ENCODE results near the gene C5orf47.

The C5orf47 gene, protein sequence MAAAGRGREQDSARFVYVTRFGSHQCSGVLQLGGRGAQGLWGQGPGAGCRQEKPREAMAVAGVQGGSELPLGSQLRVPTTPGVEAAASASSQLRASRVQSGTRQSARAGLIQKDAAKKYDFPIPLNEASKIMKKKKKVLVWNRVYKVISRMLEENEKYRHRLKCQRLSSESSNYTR

DNA sequence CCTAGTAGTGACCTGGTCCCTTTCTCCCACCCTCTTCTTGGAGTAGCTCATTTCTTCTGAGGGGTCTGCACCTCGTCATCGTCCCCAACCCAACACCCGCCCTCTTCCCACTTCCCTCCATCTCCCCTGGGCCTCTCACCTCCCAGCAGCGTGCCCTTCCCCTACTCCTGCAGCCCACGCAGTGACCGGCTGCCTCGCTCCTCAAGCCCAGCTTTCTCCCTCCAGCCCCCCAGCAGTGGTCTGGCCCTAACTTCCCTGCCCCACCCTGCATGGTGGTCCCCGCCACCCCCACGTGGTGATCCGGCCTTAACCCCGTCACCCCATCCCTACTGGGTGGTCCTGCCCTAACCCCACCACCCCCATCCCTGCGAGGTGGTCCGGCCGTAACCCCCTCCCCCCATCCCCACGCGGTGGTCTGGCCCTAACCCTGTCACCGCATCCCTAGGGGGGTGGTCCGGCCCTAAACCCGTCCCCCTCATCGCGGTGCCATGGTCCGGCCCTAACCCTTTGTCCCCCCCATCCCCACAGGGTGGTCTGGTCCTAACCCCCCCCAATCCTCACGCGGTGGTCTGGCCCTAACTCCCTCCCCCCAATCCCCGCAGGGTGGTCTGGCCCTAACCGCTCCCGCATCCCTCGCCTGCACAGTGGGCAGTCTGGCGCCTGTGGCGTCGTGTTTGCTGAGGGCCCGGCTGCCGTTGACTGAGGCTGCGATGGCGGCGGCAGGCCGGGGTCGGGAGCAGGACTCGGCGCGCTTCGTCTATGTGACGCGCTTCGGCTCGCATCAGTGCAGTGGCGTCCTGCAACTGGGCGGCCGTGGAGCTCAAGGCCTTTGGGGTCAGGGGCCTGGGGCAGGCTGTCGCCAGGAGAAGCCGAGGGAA, at the start of gene C5orf47:
Gene C5orf47 (plus strand): TSS at position 617 of the 878 bp plus-strand sequence. CDS start 94 bp downstream, at position 711.
- TF ChIP-seq, protein P1, sequence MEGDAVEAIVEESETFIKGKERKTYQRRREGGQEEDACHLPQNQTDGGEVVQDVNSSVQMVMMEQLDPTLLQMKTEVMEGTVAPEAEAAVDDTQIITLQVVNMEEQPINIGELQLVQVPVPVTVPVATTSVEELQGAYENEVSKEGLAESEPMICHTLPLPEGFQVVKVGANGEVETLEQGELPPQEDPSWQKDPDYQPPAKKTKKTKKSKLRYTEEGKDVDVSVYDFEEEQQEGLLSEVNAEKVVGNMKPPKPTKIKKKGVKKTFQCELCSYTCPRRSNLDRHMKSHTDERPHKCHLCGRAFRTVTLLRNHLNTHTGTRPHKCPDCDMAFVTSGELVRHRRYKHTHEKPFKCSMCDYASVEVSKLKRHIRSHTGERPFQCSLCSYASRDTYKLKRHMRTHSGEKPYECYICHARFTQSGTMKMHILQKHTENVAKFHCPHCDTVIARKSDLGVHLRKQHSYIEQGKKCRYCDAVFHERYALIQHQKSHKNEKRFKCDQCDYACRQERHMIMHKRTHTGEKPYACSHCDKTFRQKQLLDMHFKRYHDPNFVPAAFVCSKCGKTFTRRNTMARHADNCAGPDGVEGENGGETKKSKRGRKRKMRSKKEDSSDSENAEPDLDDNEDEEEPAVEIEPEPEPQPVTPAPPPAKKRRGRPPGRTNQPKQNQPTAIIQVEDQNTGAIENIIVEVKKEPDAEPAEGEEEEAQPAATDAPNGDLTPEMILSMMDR (IDR thresholded peaks at IDR 0.05; ENCODE audit: extremely low read depth, missing control alignments), result no peak
- no peak for DNase-seq (ENCODE audit: low spot score)

DNA sequence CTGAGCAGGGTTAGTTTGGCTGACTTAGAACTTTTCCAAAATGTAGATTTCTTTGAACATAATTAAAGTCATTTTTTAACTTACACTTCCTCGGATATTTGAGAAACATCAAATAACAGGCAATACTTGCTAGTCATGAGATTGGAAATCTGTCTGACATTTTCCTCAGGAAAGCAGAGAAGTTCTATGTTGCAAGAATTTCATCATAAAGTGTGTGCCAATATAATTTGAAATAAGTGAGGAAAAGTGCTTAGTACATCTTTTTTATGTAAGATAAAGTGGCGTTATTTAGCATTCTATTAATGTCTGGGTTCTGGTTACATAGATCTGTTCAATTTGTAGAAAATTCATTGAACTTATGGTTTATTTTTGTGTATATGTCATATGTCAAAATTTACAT, 48.7 kb upstream of the C5orf47 start:
- no peak for DNase-seq (ENCODE audit: low spot score)
- TF ChIP-seq, protein P1 (IDR thresholded peaks at IDR 0.05; ENCODE audit: extremely low read depth, missing control alignments), result no peak

DNA sequence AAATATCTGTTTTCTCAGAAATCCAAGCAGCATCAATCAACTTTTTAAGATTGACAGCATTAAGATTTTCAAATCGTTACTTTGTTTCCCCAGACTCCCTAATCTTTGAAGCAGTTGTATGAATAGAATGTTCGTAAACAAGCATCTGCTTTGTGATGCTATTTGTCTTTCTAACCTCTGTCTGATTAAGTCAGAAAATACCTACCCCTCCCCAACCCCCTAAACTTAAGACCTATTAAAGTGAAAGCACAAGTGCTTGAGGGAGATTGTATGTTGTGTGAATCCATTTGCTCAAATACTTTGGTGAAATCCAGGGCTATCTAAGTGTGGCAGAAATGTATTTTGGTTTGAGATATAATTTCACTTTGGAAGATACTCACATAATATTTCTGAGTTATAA, 47.9 kb upstream of the C5orf47 start:
- DNase-seq (ENCODE audit: low spot score), result no peak
- TF ChIP-seq, protein P1 (IDR thresholded peaks at IDR 0.05; ENCODE audit: extremely low read depth, missing control alignments), result no peak

- TF ChIP-seq, protein P1 (IDR thresholded peaks at IDR 0.05; ENCODE audit: extremely low read depth, missing control alignments), result no peak
- no peak for DNase-seq (ENCODE audit: low spot score)
Measured at GRCh38 chr5:173941758-173942401, 47.1 kb upstream of the C5orf47 start.

GRCh38 chr5:173944511-173944910, 44.5 kb upstream of the C5orf47 start:
- TF ChIP-seq, protein P1 (IDR thresholded peaks at IDR 0.05; ENCODE audit: extremely low read depth, missing control alignments), result no peak
- no peak for DNase-seq (ENCODE audit: low spot score)

GRCh38 chr5:173945160-173945559, 43.8 kb upstream of the C5orf47 start:
- no peak for DNase-seq (ENCODE audit: low spot score)
- TF ChIP-seq, protein P1 (IDR thresholded peaks at IDR 0.05; ENCODE audit: extremely low read depth, missing control alignments), result no peak

GRCh38 chr5:173946323-173946722, 42.6 kb upstream of the C5orf47 start:
- TF ChIP-seq, protein P1 (IDR thresholded peaks at IDR 0.05; ENCODE audit: extremely low read depth, missing control alignments), result no peak
- no peak for DNase-seq (ENCODE audit: low spot score)
